WTC11 (cell line): ENCODE data around the gene NPW. TPM values are rescaled to one million over a fixed set of nuclear protein-coding genes. Genes with fewer than 3 reads are reported as not detected.

ENCODE experiments used
- ATAC-seq: fragments of 200-7000 bp; cut with Tn5 transposase; 2 replicates; pipeline ENCODE4 v1.10.0; 2021; ENCODE audit warnings: mild to moderate bottlenecking, moderate library complexity
- CTCF ChIA-PET: fragments of 300-600 bp; sonication (Branson Sonifier 250); formaldehyde crosslinking; loops from one replicate; lab custom pipeline; 2021; ENCODE audit warnings: antibody characterized with exemption; lab: Charles Lee
- POLR2A ChIA-PET: fragments of 350-600 bp; sonication (Branson Sonifier 250); formaldehyde crosslinking; loops from one replicate; lab custom pipeline; 2021; ENCODE audit warnings: antibody characterized with exemption; lab: Charles Lee
- DNase-seq: peaks from one replicate; pipeline ENCODE4 v3.0.0; 2021; ENCODE audit warnings: low spot score
- H3K27ac Mint-ChIP-seq: 2 replicates; pipeline ENCODE4 v1.8.0; 2021; ENCODE audit warnings: mixed read lengths
- H3K27me3 Mint-ChIP-seq: 2 replicates; pipeline ENCODE4 v1.8.0; 2021; ENCODE audit warnings: low read depth, mild to moderate bottlenecking, moderate library complexity, mixed read lengths
- H3K36me3 Mint-ChIP-seq: 2 replicates; pipeline ENCODE4 v1.8.0; 2021; ENCODE audit warnings: mixed read lengths
- H3K4me1 Mint-ChIP-seq: 2 replicates; pipeline ENCODE4 v1.8.0; 2022; ENCODE audit warnings: mixed read lengths
- H3K4me3 Mint-ChIP-seq: 2 replicates; pipeline ENCODE4 v1.8.0; 2021; ENCODE audit warnings: mild to moderate bottlenecking, moderate library complexity, mixed read lengths
- H3K9me3 Mint-ChIP-seq: 2 replicates; pipeline ENCODE4 v1.8.0; 2021; ENCODE audit warnings: mixed read lengths
- ARID4B ChIP-seq: sonication (generic); formaldehyde crosslinking; IDR thresholded peaks from 2 replicates; pipeline ENCODE4 v1.8.0; 2023; ENCODE audit warnings: missing genetic modification reagents, mild to moderate bottlenecking, borderline replicate concordance
- CREM ChIP-seq: sonication (generic); formaldehyde crosslinking; IDR thresholded peaks from 2 replicates; pipeline ENCODE4 v1.8.1; 2022; ENCODE audit warnings: mild to moderate bottlenecking, missing genetic modification reagents, moderate library complexity
- FOXK1 ChIP-seq: sonication (generic); formaldehyde crosslinking; IDR thresholded peaks from 2 replicates; pipeline ENCODE4 v1.8.0; 2022; ENCODE audit warnings: mild to moderate bottlenecking, moderate library complexity, missing genetic modification reagents
- KAT7 ChIP-seq: sonication (generic); formaldehyde crosslinking; IDR thresholded peaks from 2 replicates; pipeline ENCODE4 v1.8.1; 2023; ENCODE audit warnings: missing genetic modification reagents, mild to moderate bottlenecking, borderline replicate concordance
- NFATC4 ChIP-seq: fragments of 250-450 bp; sonication (Bioruptor Pico); IDR thresholded peaks from 2 replicates; pipeline ENCODE4 v1.9.0; 2021; ENCODE audit warnings: mild to moderate bottlenecking
- NFYB ChIP-seq: sonication (generic); formaldehyde crosslinking; conservative IDR thresholded peaks from 2 replicates; pipeline ENCODE4 v1.8.0; 2022; ENCODE audit warnings: low read depth, missing genetic modification reagents
- RELA ChIP-seq: sonication (generic); formaldehyde crosslinking; IDR thresholded peaks from 2 replicates; pipeline ENCODE4 v1.8.1; 2022; ENCODE audit warnings: missing genetic modification reagents, mild to moderate bottlenecking, borderline replicate concordance
- RORB ChIP-seq: fragments of 250-450 bp; sonication (Bioruptor Pico); IDR thresholded peaks from 2 replicates; pipeline ENCODE4 v1.9.0; 2021; ENCODE audit warnings: mild to moderate bottlenecking
- SMAD3 ChIP-seq: sonication (generic); formaldehyde crosslinking; IDR thresholded peaks from 2 replicates; pipeline ENCODE4 v1.8.0; 2022; ENCODE audit warnings: missing genetic modification reagents, mild to moderate bottlenecking, borderline replicate concordance
- SMAD4 ChIP-seq: sonication (generic); formaldehyde crosslinking; IDR thresholded peaks from 2 replicates; pipeline ENCODE4 v1.8.0; 2022; ENCODE audit warnings: mild to moderate bottlenecking, missing genetic modification reagents
- SP1 ChIP-seq: sonication (generic); formaldehyde crosslinking; conservative IDR thresholded peaks from 2 replicates; pipeline ENCODE4 v1.8.1; 2022; ENCODE audit warnings: missing genetic modification reagents
- ZMAT4 ChIP-seq: fragments of 250-450 bp; sonication (Bioruptor Pico); IDR thresholded peaks from 2 replicates; pipeline ENCODE4 v1.9.0; 2021; ENCODE audit warnings: mild to moderate bottlenecking
- ZNF317 ChIP-seq: sonication (generic); formaldehyde crosslinking; IDR thresholded peaks from 2 replicates; pipeline ENCODE4 v1.8.1; 2023; ENCODE audit warnings: low read depth, mild to moderate bottlenecking, moderate library complexity, missing genetic modification reagents, borderline replicate concordance
- total RNA-seq: library from RNA; stranded (reverse); gene quantifications from 3 replicates; pipeline ENCODE4 v1.2.3, GENCODE V29; 2021
- TF ChIP-seq, protein P1 (sequence below): sonication (generic); formaldehyde crosslinking; conservative IDR thresholded peaks from 2 replicates; pipeline ENCODE4 v1.8.1; 2023; ENCODE audit warnings: mild to moderate bottlenecking, low read depth, missing genetic modification reagents, moderate library complexity
- TF ChIP-seq, protein P2 (sequence below): sonication (generic); formaldehyde crosslinking; IDR thresholded peaks from 2 replicates; pipeline ENCODE4 v1.8.1; 2022; ENCODE audit warnings: missing genetic modification reagents, borderline replicate concordance
- TF ChIP-seq, protein P3 (sequence below): fragments of 250-450 bp; sonication (Bioruptor Pico); conservative IDR thresholded peaks from 2 replicates; pipeline ENCODE4 v1.9.0; 2021; ENCODE audit warnings: mild to moderate bottlenecking

Gene NPW
- total RNA-seq, 1 experiment from 2014 or later = 15.2 TPM

DNA sequence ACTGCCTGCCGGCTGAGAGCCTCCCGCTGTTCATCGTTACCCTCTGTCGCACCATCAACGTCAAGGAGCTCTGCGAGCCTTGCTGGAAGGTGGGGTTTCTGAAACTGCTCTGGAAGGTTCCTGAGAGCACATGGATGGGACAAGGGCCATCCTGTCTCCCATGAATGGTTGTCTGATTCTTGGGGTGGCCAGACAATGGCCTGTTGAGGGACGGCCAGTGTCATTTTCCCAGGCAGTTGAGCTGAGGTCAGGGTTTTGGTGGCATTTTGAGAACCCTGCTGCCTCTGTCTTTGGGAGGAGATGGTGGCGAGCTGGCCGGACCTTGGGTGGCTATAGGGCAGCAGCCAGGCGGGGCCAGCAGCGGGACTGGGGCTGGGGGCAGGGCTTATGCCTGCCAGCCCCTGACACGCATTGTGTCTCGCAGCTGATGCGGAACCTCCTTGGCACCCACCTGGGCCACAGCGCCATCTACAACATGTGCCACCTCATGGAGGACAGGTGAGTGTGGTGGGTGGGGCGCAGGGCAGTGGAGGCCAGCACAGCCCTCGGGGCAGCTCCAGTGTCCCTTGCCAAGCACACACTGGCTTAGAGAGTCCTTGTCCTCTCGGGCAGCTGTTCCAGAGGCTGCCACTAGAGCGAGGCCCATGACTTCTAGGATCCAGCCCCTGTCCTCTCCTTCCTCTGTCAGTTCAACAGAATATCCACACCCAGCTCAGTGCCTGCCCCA is 37.3 kb downstream of the NPW start (continued):
- TF ChIP-seq ARID4B = no peak
- TF ChIP-seq RELA (CRISPR knock-in tag) = no peak
- TF ChIP-seq, protein P1, sequence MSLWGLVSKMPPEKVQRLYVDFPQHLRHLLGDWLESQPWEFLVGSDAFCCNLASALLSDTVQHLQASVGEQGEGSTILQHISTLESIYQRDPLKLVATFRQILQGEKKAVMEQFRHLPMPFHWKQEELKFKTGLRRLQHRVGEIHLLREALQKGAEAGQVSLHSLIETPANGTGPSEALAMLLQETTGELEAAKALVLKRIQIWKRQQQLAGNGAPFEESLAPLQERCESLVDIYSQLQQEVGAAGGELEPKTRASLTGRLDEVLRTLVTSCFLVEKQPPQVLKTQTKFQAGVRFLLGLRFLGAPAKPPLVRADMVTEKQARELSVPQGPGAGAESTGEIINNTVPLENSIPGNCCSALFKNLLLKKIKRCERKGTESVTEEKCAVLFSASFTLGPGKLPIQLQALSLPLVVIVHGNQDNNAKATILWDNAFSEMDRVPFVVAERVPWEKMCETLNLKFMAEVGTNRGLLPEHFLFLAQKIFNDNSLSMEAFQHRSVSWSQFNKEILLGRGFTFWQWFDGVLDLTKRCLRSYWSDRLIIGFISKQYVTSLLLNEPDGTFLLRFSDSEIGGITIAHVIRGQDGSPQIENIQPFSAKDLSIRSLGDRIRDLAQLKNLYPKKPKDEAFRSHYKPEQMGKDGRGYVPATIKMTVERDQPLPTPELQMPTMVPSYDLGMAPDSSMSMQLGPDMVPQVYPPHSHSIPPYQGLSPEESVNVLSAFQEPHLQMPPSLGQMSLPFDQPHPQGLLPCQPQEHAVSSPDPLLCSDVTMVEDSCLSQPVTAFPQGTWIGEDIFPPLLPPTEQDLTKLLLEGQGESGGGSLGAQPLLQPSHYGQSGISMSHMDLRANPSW (CRISPR knock-in tag) = no peak
- no peak for TF ChIP-seq NFYB (CRISPR knock-in tag)
- TF ChIP-seq, all 79 proteins: peak for 0

DNA sequence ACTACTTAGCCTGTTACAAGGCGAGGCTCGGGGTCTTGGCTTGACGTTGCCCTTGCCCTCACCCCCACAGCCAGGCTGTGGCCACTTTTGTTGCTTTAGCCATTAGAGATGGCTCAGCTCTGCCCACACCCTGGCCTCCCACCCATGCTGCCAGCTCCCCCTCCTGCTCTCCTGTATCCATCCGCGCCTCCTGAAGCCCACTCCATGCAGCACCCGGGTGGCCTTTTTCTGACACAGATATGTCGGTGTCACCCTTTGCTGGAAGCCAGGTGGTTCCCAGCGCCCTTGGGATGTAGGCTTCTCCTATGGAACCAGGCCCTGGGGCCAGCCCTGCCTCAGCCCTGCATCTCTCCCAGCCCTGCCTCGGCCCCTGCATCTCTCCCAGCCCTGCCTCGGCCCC is 37.9 kb downstream of the NPW start:
- CTCF ChIA-PET = interaction anchor here (0.9 to 2.5 kb wide), 12 partner anchors 10 to 88 kb away, joined by 3 to 18 read pairs (median 4); partner anchors contain the start of genes NTHL1 and TSC2
- POLR2A ChIA-PET = no interaction called here
- Mint-ChIP-seq H3K4me1 (no peaks in the 10 kb centered on the region), H3K36me3 (no peaks in the 10 kb centered on the region; the same call in 1 of the 2 replicates), H3K9me3 (no peaks in the 10 kb centered on the region), H3K4me3 (no peak overlapping the region)
- no peak for ATAC-seq
- TF ChIP-seq NFATC4 (CRISPR knock-in tag) = no peak
- TF ChIP-seq, protein P2, sequence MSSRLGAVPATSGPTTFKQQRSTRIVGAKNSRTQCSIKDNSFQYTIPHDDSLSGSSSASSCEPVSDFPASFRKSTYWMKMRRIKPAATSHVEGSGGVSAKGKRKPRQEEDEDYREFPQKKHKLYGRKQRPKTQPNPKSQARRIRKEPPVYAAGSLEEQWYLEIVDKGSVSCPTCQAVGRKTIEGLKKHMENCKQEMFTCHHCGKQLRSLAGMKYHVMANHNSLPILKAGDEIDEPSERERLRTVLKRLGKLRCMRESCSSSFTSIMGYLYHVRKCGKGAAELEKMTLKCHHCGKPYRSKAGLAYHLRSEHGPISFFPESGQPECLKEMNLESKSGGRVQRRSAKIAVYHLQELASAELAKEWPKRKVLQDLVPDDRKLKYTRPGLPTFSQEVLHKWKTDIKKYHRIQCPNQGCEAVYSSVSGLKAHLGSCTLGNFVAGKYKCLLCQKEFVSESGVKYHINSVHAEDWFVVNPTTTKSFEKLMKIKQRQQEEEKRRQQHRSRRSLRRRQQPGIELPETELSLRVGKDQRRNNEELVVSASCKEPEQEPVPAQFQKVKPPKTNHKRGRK (CRISPR knock-in tag) = no peak
- no peak for TF ChIP-seq RORB (CRISPR knock-in tag)
- TF ChIP-seq FOXK1 (CRISPR knock-in tag) = no peak
- TF ChIP-seq, protein P3, sequence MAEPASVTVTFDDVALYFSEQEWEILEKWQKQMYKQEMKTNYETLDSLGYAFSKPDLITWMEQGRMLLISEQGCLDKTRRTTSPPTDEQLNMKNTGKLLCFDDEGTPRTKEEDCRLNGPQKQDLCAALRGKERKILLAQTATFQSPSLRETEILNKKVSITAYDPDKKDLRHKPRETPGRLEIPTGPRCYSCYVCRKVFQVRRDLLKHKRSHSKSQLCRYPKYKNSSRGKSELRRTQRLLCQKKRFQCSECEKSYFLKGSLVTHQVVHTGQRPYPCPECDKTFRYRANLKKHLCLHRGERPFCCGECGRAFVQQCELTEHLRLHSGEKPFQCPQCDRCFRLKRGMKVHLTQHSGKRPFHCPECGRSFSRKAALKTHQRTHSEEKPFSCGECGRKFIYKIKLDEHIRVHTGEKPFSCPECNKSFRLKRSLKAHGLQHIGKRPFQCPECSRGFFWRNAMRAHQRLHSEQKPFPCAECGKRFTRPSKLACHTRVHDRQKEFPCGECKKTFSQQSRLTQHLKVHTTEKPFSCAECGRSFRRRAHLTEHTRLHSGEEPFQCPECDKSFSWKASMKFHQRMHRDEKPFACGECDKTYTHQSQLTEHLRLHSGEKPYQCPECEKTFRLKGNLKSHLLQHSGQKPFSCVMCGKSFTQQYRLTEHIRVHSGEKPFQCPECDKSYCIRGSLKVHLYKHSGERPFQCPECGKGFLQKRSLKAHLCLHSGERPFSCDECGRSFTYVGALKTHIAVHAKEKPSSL (CRISPR knock-in tag) = no peak
- no peak for TF ChIP-seq CREM (CRISPR knock-in tag)
- TF ChIP-seq SP1 = no peak
- no peak for TF ChIP-seq KAT7 (CRISPR knock-in tag)
- TF ChIP-seq ZNF317 (CRISPR knock-in tag) = no peak
- TF ChIP-seq ZMAT4 (CRISPR knock-in tag) = no peak
- no peak for TF ChIP-seq SMAD4
- TF ChIP-seq SMAD3 (CRISPR knock-in tag) = no peak
- TF ChIP-seq, all 79 proteins: peak for 0
- Mint-ChIP-seq H3K27ac (no peak overlapping the region), H3K27me3 (no peaks in the 10 kb centered on the region)
- DNase-seq = no peak
